ENCODE data around the gene ATP5F1B. TPM values are rescaled to one million over a fixed set of nuclear protein-coding genes. Genes with fewer than 3 reads are reported as not detected.
A peak's percentile ranks its signal among the peaks of the same experiment; 100 is the strongest.

Gene ATP5F1B
- total and polyA plus RNA-seq, 2 donors from 2014 or later: 568 to 1,584 TPM

DNA sequence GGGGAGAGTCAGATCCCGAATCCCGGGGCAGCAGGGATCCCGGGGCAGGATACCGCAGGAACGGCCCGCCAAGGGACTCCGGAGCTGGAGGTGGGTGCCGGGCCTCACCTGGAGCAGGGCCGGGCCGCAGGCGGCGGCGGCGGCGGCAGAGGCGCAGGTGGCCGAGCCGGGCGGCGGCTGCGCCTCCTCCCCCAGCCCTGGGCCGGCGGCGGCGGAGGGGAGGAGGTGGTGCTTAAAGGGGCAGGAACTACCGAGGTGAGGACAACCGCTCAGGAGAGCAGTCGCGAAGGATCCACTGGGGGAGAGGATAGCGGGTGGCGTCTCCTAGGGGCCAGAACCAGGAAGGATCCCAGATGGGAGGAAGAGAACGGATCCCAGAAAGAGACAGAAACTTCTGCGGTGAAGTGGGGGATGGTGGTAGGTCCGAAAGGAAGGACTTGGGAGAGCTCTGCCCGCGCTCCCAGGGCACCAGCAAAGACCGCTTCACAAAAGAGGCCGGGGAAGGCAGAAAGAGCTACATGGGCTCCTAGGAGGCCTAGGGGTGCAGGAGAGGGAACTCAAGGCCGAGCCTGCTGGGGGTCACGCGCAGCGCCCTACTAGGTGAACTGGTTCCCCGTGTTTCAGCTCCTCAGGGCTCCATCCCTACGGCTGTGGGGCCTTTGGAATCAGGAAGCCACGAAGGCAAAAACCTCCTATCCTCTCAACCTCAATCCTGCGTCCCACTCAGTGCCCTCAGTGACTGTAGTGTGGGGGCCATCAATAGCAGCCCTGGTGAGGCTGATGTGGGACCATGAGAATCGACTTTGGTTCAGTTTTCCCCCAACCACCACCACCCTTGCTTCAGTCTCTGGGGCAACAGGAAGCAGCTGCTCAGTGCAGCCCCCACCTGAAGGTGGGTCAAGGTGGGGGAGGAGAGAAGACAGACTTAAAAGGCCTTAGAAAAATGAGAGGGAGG, 10.7 kb downstream of the ATP5F1B start:
- Histone ChIP-seq H3K4me1 (ENCODE audit: control insufficient read depth in 2 of 3, insufficient read depth in 2 of 3, low read depth in 1 of 3, low read length in 3 of 3) (peaks cover 0 to 43% (median 26%) of the 10 kb centered on the region in 3 donors), H3K9ac (ENCODE audit: low read length in 3 of 3) (peak overlapping the region; percentile 70 to 89 (median 88)), H3K27me3 (ENCODE audit: control insufficient read depth, insufficient read depth, low read length) (no peaks in the 10 kb centered on the region), H3K9me3 (ENCODE audit: control insufficient read depth in 2 of 3, insufficient read depth in 1 of 3, low read length in 3 of 3) (no peaks in the 10 kb centered on the region), H3K36me3 (ENCODE audit: control insufficient read depth in 2 of 3, insufficient read depth in 3 of 3, low read length in 3 of 3) (peaks cover 12 to 23% (median 18%) of the 10 kb centered on the region in 3 donors), H3K27ac (ENCODE audit: low read depth in 2 of 2, low read length in 2 of 2) (peak overlapping the region; percentile 89 to 97), H3K4me3 (ENCODE audit: low read length in 3 of 3) (peak overlapping the region; percentile 76 to 88 (median 83))
- FAIRE-seq: no peak
- intact Hi-C loops (cut with DNase I): no loop called here
- TF ChIP-seq, protein P1, sequence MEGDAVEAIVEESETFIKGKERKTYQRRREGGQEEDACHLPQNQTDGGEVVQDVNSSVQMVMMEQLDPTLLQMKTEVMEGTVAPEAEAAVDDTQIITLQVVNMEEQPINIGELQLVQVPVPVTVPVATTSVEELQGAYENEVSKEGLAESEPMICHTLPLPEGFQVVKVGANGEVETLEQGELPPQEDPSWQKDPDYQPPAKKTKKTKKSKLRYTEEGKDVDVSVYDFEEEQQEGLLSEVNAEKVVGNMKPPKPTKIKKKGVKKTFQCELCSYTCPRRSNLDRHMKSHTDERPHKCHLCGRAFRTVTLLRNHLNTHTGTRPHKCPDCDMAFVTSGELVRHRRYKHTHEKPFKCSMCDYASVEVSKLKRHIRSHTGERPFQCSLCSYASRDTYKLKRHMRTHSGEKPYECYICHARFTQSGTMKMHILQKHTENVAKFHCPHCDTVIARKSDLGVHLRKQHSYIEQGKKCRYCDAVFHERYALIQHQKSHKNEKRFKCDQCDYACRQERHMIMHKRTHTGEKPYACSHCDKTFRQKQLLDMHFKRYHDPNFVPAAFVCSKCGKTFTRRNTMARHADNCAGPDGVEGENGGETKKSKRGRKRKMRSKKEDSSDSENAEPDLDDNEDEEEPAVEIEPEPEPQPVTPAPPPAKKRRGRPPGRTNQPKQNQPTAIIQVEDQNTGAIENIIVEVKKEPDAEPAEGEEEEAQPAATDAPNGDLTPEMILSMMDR (IDR thresholded peaks at IDR 0.05; ENCODE audit: borderline replicate concordance, extremely low read depth, insufficient read depth): peak; percentile 25
- DNase-seq: peak; percentile 78 to 92 (median 86)

DNA sequence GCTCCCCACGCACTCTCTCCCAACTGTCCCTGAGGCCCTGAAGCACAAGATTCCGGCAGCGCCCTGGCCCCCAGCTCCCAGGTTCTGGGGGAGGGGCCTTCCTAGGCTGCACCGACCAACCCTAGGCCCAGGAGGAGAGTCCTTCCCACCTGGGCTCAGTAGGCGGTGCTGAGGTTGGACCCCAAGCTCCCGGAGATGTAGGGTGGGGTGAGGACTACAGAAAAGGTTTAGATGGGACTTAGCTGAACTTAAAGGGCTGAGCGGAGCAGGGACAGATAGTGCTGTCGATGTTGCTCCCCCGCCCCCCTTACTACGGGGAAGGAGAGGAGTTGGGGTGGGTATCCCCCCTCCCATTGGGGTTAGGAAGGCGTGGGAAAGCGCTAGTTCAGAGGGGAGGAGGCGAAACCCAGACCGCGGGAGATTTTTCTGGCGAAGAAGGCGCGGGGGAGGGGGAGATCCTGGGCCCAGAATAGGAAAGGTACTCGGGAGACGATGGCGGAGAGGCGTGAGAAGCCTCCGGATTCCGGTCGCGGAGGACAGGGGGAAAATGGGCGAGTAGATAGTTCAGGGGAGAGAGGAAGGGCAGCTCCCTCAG, 11.4 kb downstream of the ATP5F1B start:
- H3K9ac ChIP-seq (ENCODE audit: low read length in 3 of 3): peak overlapping the region; percentile 24 to 89 (median 54)
- peaks cover 10 to 17% (median 15%) of the 10 kb centered on the region in 3 donors for H3K36me3 ChIP-seq (ENCODE audit: control insufficient read depth in 2 of 3, insufficient read depth in 3 of 3, low read length in 3 of 3)
- TF ChIP-seq, protein P1 (IDR thresholded peaks at IDR 0.05; ENCODE audit: borderline replicate concordance, extremely low read depth, insufficient read depth): no peak
- no peak for FAIRE-seq
- intact Hi-C loops (cut with DNase I): no loop called here
- no peaks in the 10 kb centered on the region for H3K9me3 ChIP-seq (ENCODE audit: control insufficient read depth in 2 of 3, insufficient read depth in 1 of 3, low read length in 3 of 3)
- H3K27me3 ChIP-seq (ENCODE audit: control insufficient read depth, insufficient read depth, low read length): no peaks in the 10 kb centered on the region
- H3K27ac ChIP-seq (ENCODE audit: low read depth in 2 of 2, low read length in 2 of 2): peak overlapping the region; percentile 89 to 97
- peak overlapping the region; percentile 67 to 88 (median 83) for H3K4me3 ChIP-seq (ENCODE audit: low read length in 3 of 3)
- DNase-seq: peak; percentile 71 to 90 (median 86)
- H3K4me1 ChIP-seq (ENCODE audit: control insufficient read depth in 2 of 3, insufficient read depth in 2 of 3, low read depth in 1 of 3, low read length in 3 of 3): peaks cover 0 to 43% (median 26%) of the 10 kb centered on the region in 3 donors

DNA sequence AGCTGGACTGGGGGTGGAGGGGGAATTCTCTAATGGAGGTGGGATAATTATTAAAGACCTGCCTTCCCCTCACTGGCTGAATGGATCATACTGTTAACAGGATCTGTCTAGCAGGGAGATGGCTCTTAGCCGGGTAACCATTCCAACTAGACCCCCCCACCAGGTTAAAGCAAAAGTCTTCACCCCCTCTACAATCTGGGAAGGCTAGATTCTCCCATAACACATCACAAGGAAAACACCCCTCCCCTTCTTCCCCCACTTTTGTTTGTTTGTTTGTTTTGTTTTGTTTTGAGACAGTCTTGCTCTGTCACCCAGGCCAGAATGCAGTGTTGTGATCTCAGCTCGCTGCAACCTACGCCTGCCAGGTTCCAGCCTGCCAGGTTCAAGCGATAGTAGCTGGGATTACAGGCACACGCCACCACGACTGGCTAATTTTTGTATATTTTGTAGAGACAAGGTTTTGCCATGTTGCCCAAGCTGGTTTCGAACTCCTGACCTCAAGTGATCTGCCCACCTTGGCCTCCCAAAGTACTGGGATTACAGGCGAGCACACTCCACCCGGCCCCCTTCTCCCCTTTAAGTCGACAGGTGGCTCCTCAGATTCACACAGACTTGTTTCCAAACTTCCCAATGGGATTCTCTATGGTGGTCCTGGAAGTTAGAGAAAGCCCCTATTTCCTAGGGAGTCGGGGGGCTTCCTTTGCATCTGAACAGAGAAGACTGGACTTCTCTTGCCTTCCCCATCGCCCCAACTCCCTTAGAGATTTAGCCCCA, 12.1 kb downstream of the ATP5F1B start:
- Histone ChIP-seq H3K4me3 (ENCODE audit: low read length in 3 of 3) (peak overlapping the region in 2 of 3 donors; percentile 83 to 88), H3K27ac (ENCODE audit: low read depth in 2 of 2, low read length in 2 of 2) (peak overlapping the region; percentile 89 to 97), H3K9ac (ENCODE audit: low read length in 3 of 3) (peak overlapping the region in 1 of 3 donors; percentile 89), H3K9me3 (ENCODE audit: control insufficient read depth in 2 of 3, insufficient read depth in 1 of 3, low read length in 3 of 3) (no peaks in the 10 kb centered on the region), H3K27me3 (ENCODE audit: control insufficient read depth, insufficient read depth, low read length) (no peaks in the 10 kb centered on the region), H3K4me1 (ENCODE audit: control insufficient read depth in 2 of 3, insufficient read depth in 2 of 3, low read depth in 1 of 3, low read length in 3 of 3) (peaks cover 0 to 43% (median 26%) of the 10 kb centered on the region in 3 donors), H3K36me3 (ENCODE audit: control insufficient read depth in 2 of 3, insufficient read depth in 3 of 3, low read length in 3 of 3) (peaks cover 7 to 11% (median 10%) of the 10 kb centered on the region in 3 donors)
- peak in 2 of 5 donors; percentile 14 to 21 for DNase-seq
- TF ChIP-seq, protein P1 (IDR thresholded peaks at IDR 0.05; ENCODE audit: borderline replicate concordance, extremely low read depth, insufficient read depth): no peak
- no peak for FAIRE-seq
- intact Hi-C loops (cut with DNase I): no loop called here

Data from kidney (tissue), 14 donors.